ENCODE data around the gene HES3.

Gene HES3

DNA sequence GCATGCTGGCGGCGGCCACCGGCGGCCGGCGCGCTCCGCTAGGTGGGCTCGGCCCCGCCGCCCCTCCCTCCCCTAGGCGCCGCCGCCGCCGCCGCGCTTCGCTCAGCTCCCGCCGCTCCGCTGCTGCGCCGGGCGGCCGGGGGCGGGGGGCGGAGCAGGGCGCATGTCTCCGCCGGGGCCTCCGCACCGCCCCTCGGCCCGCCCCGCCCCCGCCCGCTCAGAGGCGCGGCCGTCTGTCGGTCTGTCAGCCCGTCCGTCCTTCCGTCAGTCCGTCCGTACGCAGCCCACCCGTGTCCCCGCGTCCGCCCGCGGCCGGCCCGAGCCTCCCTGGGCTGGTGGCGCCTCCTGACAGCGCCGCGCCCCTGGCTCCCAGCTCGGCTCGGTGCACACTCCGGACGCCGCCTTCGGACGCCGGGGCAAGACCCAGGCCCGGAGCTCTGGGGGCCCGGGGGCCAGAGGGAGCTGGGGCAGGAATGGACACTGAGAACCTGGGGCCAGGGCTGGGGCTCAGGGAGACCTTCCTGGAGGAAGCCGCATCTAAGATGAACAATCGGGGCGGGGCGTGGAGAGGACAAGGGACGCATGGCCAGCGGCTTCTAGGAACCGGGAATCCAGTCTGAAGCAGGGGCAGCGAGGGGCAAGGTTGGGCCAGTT lies 17.1 kb downstream of the HES3 start, which contains the start of gene GPR153:
TSS of gene GPR153 (minus strand) at position 138 of the 654 bp plus-strand sequence. CDS start 6,193 bp downstream, outside the sequence.
- DNase-seq (ENCODE audit: extremely low read depth in 1 of 2, low read depth in 1 of 2), result no peak

DNA sequence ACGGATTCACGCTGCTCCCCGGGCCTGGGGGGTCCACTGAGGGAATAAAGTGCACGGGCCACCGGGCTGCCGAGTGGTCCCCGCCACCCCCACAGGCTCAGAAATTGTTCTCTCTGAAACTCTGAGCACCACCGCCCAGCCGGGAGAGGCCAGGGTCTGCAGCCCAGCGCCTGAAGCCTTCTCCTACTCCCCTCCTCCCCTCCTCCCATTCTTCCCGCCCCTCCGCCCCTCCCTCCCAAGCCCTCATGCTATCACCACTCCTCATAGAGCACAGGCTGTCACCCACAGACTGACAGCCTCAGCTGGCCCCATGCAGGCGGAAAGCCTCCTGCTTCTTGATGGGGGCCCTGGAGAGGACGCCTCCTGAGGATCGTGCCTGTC lies 17.6 kb downstream of the HES3 start:
- DNase-seq (ENCODE audit: extremely low read depth in 1 of 2, low read depth in 1 of 2), result no peak

DNA sequence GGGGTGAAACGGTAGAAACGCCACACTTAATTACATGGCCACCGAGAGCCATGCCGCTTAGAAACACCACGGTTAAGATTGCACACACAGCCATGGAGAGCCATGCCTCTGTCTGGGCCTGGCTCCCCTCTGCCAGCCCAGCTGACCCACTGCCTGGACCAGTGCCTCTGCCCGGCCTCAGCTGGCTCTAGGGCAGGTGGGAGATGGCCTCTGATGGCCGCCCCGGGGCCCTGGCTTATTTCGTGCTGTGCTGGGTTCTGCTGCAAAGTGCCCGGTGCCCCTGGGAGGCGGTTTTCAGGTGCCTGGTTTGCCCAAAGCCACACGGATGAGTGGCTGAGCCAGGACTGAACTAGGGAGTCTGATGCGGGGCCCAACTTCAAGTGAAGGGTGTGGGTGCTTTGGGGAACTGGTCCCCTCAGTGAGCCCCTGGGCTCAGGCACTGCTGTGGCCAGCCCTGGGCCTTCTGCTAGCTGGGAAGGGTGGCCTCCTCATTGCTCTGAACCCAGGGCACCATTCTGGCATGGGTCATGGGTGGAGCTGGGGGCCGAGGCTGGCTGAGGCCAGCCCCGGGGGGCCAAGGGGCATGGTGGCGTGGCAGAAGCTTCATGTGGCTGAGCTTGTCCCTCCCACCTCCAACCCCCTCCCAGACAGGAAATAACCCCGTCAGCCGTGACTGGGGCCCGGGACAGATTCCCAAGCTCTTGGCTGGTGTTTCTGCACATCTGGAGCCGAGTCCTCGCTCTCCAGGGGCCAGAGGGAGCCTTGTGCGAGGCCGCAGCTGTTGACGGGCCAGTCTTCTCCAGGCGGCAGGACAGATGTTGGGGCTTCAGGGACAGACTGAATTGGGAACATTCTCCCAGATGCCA lies 18.8 kb downstream of the HES3 start:
- DNase-seq (ENCODE audit: extremely low read depth in 1 of 2, low read depth in 1 of 2), result no peak

DNA sequence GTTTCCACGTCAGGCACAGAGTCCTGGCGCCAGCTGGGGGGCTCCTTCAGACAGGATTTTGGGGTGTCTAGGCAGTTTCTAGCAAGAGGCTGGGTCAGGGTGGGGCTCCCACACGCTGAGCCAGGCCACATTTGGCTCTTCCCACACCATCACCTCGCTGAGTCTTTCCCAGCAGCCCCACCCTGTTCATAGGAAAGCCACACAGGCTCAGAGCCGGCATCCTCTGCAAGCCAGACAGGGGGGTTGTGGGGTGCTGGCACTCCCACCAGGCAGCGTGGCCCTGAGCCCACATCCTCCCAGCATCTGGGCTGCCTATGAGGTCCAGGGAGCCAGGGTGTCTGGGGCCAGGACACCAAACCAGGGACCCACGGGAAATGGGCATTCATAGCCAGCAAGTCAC lies 19.7 kb downstream of the HES3 start:
- DNase-seq (ENCODE audit: extremely low read depth in 1 of 2, low read depth in 1 of 2), result no peak

DNA sequence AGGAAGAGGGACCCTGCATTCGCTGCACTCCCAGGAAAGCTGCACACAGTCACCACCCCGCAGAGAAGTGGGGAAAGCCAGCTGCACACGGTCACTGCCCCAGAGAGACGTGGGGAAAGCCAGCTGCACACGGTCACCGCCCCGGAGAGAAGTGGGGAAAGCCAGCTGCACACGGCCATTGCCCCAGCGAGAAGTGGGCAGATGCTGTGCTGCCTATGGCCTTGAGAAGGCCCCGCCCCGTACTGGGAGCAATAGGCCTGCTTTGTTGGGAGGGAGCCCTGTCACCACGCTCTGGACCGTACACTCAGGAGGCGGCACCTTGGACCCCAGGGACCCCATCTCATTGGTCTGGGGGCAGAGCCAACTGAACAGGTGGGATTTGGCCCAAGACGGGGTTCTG lies 21.2 kb downstream of the HES3 start:
- DNase-seq (ENCODE audit: extremely low read depth in 1 of 2, low read depth in 1 of 2), result no peak

DNA sequence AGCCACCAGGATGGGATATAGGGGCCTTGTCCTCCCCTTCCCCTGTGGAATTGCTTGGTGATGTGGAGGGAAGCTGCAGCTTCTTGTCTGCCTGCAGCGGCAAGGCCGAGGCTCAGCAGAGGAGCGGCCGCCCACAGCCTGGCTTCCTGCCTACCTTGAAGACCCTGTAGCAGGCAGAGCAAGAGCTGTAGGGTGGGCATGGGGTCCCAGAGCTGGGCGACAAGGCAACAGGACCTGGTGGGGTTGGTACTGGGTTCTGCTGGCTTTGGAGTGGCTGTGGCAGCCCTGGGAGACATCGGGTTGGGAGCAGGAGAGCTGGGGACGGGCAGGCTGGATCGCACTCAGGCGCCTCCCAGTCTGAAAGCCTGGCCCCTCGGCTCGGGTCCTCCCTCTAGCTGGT lies 22.7 kb downstream of the HES3 start:
- DNase-seq (ENCODE audit: extremely low read depth in 1 of 2, low read depth in 1 of 2), result no peak

DNA sequence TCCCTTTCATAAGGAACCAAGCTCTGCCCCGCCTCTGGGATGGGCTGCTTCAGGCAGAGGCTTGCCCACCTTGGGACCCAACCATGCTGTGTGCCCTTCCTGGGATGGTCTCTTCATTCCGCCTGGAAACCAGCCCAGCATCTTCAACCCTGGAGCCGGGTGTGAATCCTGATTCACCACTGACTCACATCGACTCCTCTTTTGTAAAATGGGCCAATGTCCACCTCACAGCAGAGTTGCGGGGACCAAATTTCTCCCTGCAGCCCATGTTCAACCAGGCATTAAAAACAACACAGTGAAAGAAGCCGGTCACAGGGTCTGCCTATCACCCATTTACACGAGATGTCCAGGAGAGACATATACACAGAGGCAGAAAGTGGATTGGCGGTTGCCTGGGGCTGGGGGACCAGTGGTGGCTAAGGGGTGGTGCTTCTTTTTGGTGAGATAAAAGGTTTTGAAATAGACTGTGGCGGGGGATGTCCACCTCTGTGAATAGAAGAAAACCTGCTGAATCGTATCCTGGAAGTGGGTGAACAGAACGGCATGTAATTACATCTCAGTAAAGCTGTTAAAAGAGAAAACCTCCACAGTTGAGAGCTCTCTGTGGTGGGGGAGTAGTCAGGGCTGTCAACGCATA lies 23.8 kb downstream of the HES3 start:
- DNase-seq (ENCODE audit: extremely low read depth in 1 of 2, low read depth in 1 of 2), result no peak

DNA sequence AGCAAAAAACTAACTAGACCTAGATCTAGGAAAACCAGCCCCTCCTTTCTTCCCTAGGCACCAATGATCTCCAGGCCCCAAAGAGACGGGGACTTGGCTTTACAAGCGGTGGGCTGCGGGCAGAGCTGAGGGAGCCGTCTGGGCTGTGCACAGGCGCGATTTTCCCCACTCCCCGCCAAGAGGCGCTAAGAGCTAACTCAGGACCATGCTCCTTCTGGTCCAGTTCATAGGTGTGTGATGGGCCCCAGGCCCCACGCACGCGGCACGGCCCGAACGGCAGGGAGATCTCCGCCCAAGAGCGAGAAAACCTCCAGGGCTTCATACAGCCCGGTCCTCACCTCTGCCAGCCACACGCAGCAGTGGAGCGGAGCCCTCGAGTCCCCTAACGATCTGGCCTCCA lies 24.4 kb downstream of the HES3 start:
- DNase-seq (ENCODE audit: extremely low read depth in 1 of 2, low read depth in 1 of 2), result no peak

DNA sequence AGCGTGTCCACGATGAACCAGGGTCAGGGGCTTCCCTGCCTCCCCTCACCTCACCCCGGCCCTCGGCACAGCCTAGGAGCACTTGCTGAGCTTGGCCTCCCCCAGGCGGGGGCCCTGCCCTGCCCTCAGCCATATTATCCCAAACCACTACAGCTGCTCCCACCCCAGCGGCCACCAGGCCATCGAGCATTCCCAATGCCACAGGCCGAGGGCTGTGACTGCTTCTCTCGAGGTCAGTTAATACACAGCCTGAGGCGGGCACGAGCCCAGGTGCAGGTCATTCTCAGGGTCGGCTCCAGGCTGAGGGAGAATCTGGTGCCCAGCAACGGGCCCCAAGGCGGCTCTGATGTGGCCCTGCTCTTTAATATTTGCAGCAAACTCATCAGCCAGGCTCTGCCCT lies 25.3 kb downstream of the HES3 start:
- DNase-seq (ENCODE audit: extremely low read depth in 1 of 2, low read depth in 1 of 2), result no peak

DNA sequence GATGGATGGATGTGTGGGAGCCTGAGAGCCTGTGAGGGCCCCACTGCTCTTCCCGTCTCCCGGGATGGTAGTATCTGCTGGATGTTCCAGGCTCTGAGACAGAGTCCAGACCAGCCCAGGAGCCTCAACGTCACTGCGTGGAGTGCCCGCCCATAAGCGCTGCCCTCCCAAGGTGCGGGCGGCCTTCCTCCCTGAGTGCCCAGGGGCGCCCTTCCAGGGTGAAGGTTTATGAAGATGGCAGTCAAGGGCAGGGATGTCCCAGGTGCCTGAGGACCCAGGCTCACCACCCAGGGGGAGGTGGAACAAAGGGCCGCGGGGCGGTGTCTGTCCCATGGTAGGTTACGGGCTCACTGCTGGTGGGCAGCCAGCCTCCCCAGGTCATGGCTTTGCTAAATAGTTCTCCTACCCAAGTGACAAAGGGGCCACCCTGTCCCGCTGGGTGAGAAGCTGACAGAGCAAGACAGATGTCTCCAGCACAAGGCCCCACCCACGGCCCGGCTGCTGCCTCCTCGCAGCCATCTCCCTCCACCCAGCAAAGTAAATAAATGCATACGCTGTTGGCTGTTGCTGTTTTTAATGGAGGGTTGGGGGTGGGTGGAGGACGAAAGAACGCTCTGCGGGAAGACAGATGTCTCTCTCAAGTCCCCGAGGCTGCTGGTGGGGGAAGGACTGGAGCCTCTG lies 25.9 kb downstream of the HES3 start:
- DNase-seq (ENCODE audit: extremely low read depth in 1 of 2, low read depth in 1 of 2), result no peak

DNA sequence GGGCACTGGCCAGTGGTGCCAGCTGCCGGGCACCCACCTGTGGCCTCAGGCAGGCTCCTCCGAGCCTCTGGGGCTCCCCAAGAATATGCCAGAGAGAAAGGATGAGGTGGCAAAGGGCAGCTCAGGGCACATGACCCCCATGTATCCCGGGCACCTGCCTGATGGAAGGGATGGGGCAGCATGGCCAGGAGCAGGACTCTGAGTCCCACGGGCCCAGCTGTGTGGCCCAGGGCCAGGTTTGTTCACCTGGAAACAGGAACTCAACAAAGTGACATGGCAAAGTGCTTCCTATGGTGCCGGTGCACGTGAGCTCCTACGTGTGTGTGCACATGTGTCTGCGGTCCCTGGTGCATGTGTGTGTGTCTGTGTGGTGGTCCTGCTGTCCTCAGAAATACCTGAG lies 26.4 kb downstream of the HES3 start:
- no peak for DNase-seq (ENCODE audit: extremely low read depth in 1 of 2, low read depth in 1 of 2)

DNA sequence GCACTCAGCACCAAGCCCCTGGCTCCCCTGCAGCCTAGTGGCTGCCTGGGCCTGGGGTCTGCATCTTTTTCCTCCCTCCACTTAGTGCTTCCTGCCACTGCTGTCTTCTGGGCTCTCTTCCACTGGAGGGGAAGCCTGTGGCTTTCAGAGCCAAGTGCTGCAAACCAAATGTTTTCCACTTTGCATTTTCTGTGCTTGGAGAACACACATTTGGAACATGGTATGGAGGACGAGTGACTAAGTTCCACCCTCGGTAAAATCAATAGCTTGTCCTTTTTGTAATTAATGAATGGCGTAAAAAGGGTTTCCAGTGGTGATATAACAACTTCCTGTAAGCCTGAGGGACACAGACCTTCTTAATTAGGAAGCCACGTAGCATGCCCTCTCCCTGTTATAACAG lies 27.0 kb downstream of the HES3 start:
- DNase-seq (ENCODE audit: extremely low read depth in 1 of 2, low read depth in 1 of 2), result no peak

DNA sequence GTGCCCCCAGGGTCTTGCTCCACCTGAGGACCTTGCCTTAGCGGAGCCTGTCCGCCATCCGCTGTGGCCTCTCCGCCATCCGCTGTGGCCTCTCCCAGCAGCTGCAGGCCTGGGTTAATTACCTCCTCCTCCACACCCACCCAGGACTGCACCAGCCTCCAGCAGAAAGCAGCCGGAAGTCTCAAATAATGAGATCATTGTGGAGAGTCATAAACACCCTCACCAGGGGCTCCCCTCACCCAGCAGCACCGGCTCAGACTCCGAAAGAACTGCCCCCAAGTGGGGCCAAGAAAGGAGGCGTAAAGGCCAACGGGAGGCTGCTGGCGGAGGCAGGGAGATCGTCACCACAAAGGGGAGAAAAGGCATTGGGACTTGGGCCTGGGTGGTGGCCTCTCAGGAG lies 27.6 kb downstream of the HES3 start:
- no peak for DNase-seq (ENCODE audit: extremely low read depth in 1 of 2, low read depth in 1 of 2)

DNA sequence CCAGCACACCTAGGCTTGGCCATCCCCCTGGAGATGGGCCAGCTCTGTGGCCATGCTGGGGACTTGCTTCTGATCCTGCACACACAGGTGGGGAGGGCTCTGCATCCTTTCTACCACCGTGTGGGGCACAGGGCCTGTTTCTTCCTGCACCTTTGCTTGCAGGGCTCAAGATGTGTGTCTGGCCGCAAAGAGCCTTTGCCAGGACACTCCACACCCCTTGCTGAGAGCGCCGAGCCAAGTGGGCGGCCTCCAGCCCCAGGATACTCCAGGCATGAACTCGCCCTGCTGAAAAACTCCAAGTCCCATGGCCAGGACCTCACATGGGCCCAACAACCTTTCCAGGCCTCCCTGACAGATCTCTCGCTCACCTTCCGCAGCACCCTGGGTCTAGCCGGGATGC lies 28.5 kb downstream of the HES3 start:
- no peak for DNase-seq (ENCODE audit: extremely low read depth in 1 of 2, low read depth in 1 of 2)

DNA sequence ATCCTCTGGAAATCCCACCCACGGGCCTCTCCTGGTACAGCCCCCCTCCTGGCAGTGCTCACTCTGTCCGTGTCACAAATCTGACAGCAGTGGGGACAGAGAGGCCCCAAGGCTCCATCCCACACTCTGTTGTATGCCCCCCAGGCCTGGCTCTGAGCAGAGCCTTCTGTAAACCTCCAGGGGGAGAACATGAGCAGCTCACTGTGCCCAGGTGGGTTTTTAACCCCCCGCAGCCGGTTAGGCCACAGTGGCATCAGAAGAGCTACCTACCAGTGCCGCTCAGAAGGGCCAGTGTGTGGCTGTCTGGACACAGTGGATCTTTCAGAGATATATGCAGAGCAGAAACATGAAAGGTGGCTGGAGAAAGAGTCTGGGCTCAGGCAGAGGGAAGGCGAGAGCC lies 28.9 kb downstream of the HES3 start:
- DNase-seq (ENCODE audit: extremely low read depth in 1 of 2, low read depth in 1 of 2), result no peak

DNA sequence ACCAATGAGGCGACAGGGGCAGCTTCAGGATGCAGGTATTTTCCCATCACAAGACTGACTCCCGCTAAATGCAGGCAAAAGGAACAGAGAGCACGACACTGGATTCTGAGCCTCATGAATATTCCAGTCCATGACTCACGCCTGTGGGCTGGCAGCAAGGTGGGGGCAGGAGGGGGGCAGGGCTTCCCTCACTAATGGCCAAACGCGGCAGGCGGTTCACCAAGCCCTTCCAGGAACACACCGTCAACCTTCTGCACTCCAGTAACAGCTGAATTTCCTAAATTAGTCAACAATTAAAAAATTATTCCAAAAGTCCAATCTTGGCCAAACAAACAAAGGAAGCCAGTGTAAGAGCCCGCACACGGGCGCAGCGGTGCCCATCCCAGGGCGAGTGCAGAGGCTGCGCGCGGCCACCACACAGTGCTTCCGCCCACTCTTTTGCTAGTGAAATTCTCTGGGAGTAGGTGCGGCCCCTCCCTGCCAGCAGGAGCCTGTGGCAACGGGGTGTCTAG lies 29.5 kb downstream of the HES3 start:
- DNase-seq (ENCODE audit: extremely low read depth in 1 of 2, low read depth in 1 of 2), result no peak

DNA sequence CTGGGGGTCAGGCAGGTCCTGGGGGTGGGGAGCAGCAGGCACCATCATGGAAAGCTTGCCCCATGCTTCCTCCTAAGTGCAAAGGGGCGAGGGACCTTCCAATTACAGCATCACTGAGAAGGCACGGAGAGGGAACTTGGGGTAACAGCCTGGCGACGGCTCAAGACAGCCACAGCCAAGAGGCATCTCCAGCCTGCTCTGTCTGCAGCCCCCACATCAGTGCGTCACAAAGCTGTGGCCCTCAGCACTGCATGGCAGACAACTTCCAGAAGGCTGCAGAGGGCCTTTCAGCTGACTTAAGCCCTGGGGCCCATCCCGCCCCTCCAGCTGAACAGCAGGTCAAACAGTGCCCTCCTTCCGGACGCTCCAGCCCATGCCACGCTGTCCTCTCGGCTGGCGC lies 30.1 kb downstream of the HES3 start:
- DNase-seq (ENCODE audit: extremely low read depth in 1 of 2, low read depth in 1 of 2), result no peak

DNA sequence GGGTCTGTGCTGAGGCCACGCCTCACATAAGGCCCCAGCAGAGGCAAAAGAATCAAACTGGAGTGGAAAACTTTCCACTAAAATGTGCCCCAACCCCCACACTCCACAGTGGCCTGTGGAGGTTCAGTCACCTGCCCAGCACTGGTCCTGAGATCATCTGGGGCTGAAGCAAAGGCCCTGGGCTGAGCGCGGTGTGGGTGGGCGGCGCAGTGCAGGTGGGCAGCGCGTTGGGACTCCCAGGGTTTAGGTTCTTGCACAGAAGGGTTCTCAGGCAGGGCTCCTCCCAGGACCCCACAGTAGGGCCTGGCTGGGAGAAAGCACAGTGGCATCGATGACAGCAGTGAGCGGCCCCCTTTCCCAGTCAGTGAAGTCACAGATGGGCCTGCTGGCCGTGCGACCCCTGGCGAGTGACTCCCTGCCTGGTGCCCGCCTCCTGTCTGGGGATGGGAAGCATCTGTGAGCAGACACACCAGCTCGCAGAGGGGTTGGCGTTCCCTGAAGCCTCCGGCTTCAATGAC lies 30.7 kb downstream of the HES3 start:
- DNase-seq (ENCODE audit: extremely low read depth in 1 of 2, low read depth in 1 of 2), result no peak

DNA sequence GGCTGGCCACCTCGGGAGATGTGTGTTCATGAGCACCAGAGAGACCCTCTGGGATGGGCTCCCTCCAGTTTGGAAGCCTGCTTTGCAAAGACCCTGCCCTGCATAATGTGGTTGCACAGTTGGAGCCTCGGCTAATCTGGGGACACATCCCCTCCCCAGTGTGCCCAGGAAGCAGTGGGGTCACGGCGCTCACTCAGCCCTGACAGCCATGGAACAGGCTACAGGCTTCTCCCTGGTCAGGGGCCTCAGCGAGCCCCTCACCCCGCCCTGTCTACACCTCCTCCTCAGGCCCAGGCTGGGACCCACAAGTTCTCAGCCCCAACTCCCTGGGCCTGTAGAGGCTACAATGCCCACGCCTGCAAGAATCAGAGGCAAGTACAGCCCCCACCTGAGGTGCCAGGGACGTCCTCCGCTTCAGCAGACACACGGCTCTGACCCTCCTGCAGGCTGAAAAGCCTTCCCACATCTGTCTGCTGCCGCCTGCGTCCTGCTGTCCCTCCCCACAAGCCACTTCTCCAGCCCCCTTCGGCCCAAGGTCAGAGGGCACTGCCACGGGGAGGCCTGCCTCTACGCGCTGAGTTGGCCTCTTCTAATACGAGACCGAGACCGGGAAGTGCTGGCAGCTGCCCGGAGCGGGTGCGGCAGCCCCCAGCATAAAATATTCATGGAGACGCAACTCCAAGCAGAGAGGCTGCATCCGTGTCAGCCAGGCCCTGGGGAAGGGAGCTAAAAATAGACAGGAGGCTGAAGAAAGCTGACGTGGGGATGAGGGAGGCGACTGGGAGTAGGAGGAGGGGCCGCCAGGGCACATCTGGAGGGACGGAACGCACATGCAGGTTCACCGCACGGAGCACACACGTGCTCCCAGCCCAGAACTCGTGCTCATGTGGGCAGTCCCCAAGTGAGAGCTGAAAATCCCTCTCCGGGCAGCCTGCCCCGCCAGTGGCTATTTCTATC lies 32.1 kb downstream of the HES3 start:
- DNase-seq (ENCODE audit: extremely low read depth in 1 of 2, low read depth in 1 of 2), result no peak

All from stimulated activated CD8-positive, alpha-beta memory T cell treated with anti-CD3 and anti-CD28 coated beads, Interleukin-7, amount 100 ng/mL, for 48 hours (primary cell).